ENCODE data around the gene G3BP1. TPM values are rescaled to one million over a fixed set of nuclear protein-coding genes. Genes with fewer than 3 reads are reported as not detected.

G3BP1 gene
- total and polyA plus RNA-seq, 2 of the 13 experiments (the other 11 are each of a cell fraction or from before 2014, with no cell fraction given), result 36.7 to 320 TPM

DNA sequence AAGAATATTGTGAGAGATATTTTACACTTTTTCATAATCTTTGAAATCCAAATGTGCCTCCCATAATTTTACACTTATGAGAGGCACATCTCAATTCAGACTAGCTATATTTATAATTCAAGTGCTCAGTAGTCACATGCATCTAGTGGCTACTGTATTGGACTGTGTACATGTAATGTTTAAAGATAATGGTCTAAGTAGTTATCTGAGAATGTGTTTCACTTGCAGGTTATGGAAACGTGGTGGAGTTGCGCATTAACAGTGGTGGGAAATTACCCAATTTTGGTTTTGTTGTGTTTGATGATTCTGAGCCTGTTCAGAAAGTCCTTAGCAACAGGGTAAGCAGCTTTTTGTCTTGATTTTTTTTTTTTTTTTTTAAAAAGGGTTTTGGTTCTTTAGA, 28.8 kb downstream of the G3BP1 start:
- intact Hi-C loops (cut with micrococcal nuclease; ENCODE audit: unreplicated experiment), result no loop called here
- no peaks in the 10 kb centered on the region for H3K27me3 ChIP-seq (ENCODE audit: control insufficient read depth in 1 of 2, insufficient read depth in 2 of 2, low read length in 2 of 2)
- H3K9me3 ChIP-seq (ENCODE audit: low read length), result no peaks in the 10 kb centered on the region
- peaks cover 21% of the 10 kb centered on the region for H3K79me2 ChIP-seq (ENCODE audit: insufficient read depth, low read length)
- no peaks in the 10 kb centered on the region for H3K4me1 ChIP-seq (ENCODE audit: insufficient read depth, low read length)
- ChIA-PET CTCF (ENCODE audit: low intra/inter-chr PET ratio, low total read pairs) (no interaction called here), POLR2A (no interaction called here)
- H3K9ac ChIP-seq (ENCODE audit: insufficient read depth, low read depth, low read length), result no peak overlapping the region
- no peak overlapping the region for H2AFZ ChIP-seq (ENCODE audit: low read length)
- in situ Hi-C loops (cut with HindIII; ENCODE audit: extremely low pct_ligation_motif_present, low pct_unique_long_range_greater_than_20kb), result no loop called here
- H3K36me3 ChIP-seq (replicated peaks in 1 of 2; ENCODE audit: control insufficient read depth in 1 of 2, insufficient read depth in 2 of 2, low read length in 2 of 2), result peaks cover 19 to 89% of the 10 kb centered on the region in 2 experiments
- H3K4me3 ChIP-seq (replicated peaks in 1 of 3; ENCODE audit: insufficient read depth in 1 of 3, low read depth in 2 of 3, low read length in 3 of 3), result no peak overlapping the region
- peaks cover 9% of the 10 kb centered on the region for H4K20me1 ChIP-seq (ENCODE audit: insufficient read depth, low read length)
- ATAC-seq, result no peak
- no peak for DNase-seq (ENCODE audit: low spot score)
- BruUV-seq (replicated peaks), result no TSS peak
- no peak overlapping the region for H3K4me2 ChIP-seq (ENCODE audit: low read depth, low read length)
- no peak overlapping the region for H3K27ac ChIP-seq (ENCODE audit: extremely low read length, insufficient read depth, low read length)
- TF ChIP-seq, protein P1, sequence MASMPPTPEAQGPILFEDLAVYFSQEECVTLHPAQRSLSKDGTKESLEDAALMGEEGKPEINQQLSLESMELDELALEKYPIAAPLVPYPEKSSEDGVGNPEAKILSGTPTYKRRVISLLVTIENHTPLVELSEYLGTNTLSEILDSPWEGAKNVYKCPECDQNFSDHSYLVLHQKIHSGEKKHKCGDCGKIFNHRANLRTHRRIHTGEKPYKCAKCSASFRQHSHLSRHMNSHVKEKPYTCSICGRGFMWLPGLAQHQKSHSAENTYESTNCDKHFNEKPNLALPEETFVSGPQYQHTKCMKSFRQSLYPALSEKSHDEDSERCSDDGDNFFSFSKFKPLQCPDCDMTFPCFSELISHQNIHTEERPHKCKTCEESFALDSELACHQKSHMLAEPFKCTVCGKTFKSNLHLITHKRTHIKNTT (CRISPR knock-in tag; IDR thresholded peaks at IDR 0.05), result no peak
- TF ChIP-seq, protein P2, sequence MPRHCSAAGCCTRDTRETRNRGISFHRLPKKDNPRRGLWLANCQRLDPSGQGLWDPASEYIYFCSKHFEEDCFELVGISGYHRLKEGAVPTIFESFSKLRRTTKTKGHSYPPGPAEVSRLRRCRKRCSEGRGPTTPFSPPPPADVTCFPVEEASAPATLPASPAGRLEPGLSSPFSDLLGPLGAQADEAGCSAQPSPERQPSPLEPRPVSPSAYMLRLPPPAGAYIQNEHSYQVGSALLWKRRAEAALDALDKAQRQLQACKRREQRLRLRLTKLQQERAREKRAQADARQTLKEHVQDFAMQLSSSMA (CRISPR knock-in tag; IDR thresholded peaks at IDR 0.05), result no peak
- no peak for FAIRE-seq
- WGBS (ENCODE audit: low lambda C conversion rate), result 94% methylated on average over 2 of the region's 2 CpGs

DNA sequence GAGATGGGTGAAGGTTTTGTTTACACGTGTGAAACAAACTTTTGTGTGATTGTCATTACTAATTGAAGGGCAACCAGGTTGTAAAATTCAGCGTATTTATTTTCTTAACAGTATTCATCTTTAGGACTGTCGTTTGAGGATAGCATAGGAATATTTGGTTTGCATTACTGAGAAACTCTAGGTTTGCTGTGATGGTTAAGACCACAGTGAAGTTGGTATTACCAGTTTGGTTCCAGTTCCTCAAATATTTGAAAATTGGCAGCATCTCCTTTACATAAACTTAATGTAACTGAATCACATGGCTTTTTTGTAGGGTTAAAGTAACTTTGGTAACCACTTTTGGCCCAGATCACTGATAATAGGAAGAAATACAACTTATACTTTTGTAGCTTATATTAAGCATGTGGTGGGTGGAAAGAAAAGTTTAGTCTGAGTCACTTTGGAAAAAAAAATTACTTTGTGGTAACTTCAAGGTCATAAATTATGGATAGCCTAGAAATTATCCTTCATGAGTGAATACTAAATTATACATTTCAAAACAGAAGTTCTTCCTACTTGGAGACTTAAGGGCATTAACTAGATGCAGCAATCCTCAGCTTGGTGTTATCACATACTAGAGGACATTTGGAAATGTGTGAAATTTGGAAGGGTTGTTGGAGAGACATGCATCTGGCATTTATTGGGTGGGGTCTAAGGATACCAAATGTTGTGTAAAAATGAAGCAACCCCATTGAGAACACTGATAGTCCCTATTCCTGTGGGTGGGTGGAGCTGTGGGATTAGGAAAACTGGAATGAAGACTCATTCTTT, 33.9 kb downstream of the G3BP1 start:
- CTCF ChIA-PET (ENCODE audit: low intra/inter-chr PET ratio, low total read pairs), result no interaction called here
- peaks cover 10% of the 10 kb centered on the region for H3K79me2 ChIP-seq (ENCODE audit: insufficient read depth, low read length)

More for the DNA sequence above, 33.9 kb downstream of the G3BP1 start:
- no peaks in the 10 kb centered on the region; a peak in 1 of 5 replicates for H3K27me3 ChIP-seq (ENCODE audit: control insufficient read depth in 1 of 2, insufficient read depth in 2 of 2, low read length in 2 of 2)
- BruUV-seq (replicated peaks), result no TSS peak
- H2AFZ ChIP-seq (ENCODE audit: low read length), result no peak overlapping the region
- TF ChIP-seq ZFX (CRISPR knock-in tag; IDR thresholded peaks at IDR 0.05; ENCODE audit: low read depth), result no peak
- no peak for TF ChIP-seq ZNF337 (CRISPR knock-in tag; IDR thresholded peaks at IDR 0.05; ENCODE audit: borderline replicate concordance, low read depth)
- no peak for TF ChIP-seq ZNF180 (CRISPR knock-in tag; IDR thresholded peaks at IDR 0.05; ENCODE audit: borderline replicate concordance, low read depth)
- TF ChIP-seq SKI (IDR thresholded peaks at IDR 0.05; ENCODE audit: partially characterized antibody), result no peak
- no peak for TF ChIP-seq RAD21 (CRISPR knock-in tag; IDR thresholded peaks at IDR 0.05)
- no peak for TF ChIP-seq TOE1 (CRISPR knock-in tag; IDR thresholded peaks at IDR 0.05)
- TF ChIP-seq, protein P3, sequence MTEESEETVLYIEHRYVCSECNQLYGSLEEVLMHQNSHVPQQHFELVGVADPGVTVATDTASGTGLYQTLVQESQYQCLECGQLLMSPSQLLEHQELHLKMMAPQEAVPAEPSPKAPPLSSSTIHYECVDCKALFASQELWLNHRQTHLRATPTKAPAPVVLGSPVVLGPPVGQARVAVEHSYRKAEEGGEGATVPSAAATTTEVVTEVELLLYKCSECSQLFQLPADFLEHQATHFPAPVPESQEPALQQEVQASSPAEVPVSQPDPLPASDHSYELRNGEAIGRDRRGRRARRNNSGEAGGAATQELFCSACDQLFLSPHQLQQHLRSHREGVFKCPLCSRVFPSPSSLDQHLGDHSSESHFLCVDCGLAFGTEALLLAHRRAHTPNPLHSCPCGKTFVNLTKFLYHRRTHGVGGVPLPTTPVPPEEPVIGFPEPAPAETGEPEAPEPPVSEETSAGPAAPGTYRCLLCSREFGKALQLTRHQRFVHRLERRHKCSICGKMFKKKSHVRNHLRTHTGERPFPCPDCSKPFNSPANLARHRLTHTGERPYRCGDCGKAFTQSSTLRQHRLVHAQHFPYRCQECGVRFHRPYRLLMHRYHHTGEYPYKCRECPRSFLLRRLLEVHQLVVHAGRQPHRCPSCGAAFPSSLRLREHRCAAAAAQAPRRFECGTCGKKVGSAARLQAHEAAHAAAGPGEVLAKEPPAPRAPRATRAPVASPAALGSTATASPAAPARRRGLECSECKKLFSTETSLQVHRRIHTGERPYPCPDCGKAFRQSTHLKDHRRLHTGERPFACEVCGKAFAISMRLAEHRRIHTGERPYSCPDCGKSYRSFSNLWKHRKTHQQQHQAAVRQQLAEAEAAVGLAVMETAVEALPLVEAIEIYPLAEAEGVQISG (CRISPR knock-in tag; IDR thresholded peaks at IDR 0.05), result no peak
- no peak for TF ChIP-seq POLR2G (IDR thresholded peaks at IDR 0.05; ENCODE audit: low read depth, low read length)
- no peak for TF ChIP-seq HNRNPK (IDR thresholded peaks at IDR 0.05; ENCODE audit: low read depth, low read length, poor library complexity, severe bottlenecking)
- TF ChIP-seq ZNF567 (CRISPR knock-in tag; IDR thresholded peaks at IDR 0.05; ENCODE audit: borderline replicate concordance), result no peak
- DNase-seq (ENCODE audit: low spot score) (no peak), ATAC-seq (no peak), FAIRE-seq (no peak)
- intact Hi-C loops (cut with micrococcal nuclease; ENCODE audit: unreplicated experiment), result no loop called here
- no peaks in the 10 kb centered on the region for H3K9me3 ChIP-seq (ENCODE audit: low read length)
- in situ Hi-C loops (cut with HindIII; ENCODE audit: extremely low pct_ligation_motif_present, low pct_unique_long_range_greater_than_20kb), result no loop called here
- no peaks in the 10 kb centered on the region for H3K4me1 ChIP-seq (ENCODE audit: insufficient read depth, low read length)
- H3K4me2 ChIP-seq (ENCODE audit: low read depth, low read length), result no peak overlapping the region
- H3K36me3 ChIP-seq (replicated peaks in 1 of 2; ENCODE audit: control insufficient read depth in 1 of 2, insufficient read depth in 2 of 2, low read length in 2 of 2), result peaks cover 7 to 82% of the 10 kb centered on the region in 2 experiments
- 98% methylated on average over 3 of the region's 3 CpGs for WGBS (ENCODE audit: low lambda C conversion rate)
- H3K9ac ChIP-seq (ENCODE audit: insufficient read depth, low read depth, low read length), result no peak overlapping the region
- peaks cover 7% of the 10 kb centered on the region; the same call in 1 of the 2 replicates for H4K20me1 ChIP-seq (ENCODE audit: insufficient read depth, low read length)
- POLR2A ChIA-PET, result no interaction called here
- no peak overlapping the region for H3K27ac ChIP-seq (ENCODE audit: extremely low read length, insufficient read depth, low read length)
- no peak overlapping the region for H3K4me3 ChIP-seq (replicated peaks in 1 of 3; ENCODE audit: insufficient read depth in 1 of 3, low read depth in 2 of 3, low read length in 3 of 3)

All from HepG2 (cell line).